Naive B cell (primary cell): ENCODE data around the gene SELENOO. TPM values are rescaled to one million over a fixed set of nuclear protein-coding genes. Genes with fewer than 3 reads are reported as not detected.

Experiments
- ATAC-seq, 2 donors: fragments of 150-1000 bp; cut with Tn5 transposase; 2 replicates each; pipeline ENCODE4 v1.10.0; 2021; ENCODE audit warnings: low read depth in 2 of 2, mild to moderate bottlenecking in 2 of 2, moderate library complexity in 2 of 2
- DNase-seq: peaks from one replicate; pipeline ENCODE4 v3.0.0; 2022
- H3K27ac Mint-ChIP-seq, 6 donors: one replicate each; pipeline ENCODE4 v1.8.0; 2020 to 2022; ENCODE audit warnings: mild to moderate bottlenecking in 6 of 6, mixed read lengths in 6 of 6, moderate library complexity in 5 of 6, inconsistent platforms in 2 of 6
- H3K27me3 Mint-ChIP-seq, 3 donors: one replicate each; pipeline ENCODE4 v1.8.0; 2021 to 2022; ENCODE audit warnings: mixed read lengths in 3 of 3, mild to moderate bottlenecking in 1 of 3
- H3K36me3 Mint-ChIP-seq, 2 donors: one replicate each; pipeline ENCODE4 v1.8.0; 2020 to 2022; ENCODE audit warnings: mixed read lengths in 2 of 2, inconsistent platforms in 1 of 2, mild to moderate bottlenecking in 1 of 2
- H3K4me1 Mint-ChIP-seq, 3 donors: one replicate each; pipeline ENCODE4 v1.8.0; 2020 to 2022; ENCODE audit warnings: mixed read lengths in 3 of 3, inconsistent platforms in 1 of 3, mild to moderate bottlenecking in 1 of 3, moderate library complexity in 1 of 3
- H3K4me3 Mint-ChIP-seq, 8 donors: one replicate each; pipeline ENCODE4 v1.8.0; 2020 to 2022; ENCODE audit warnings: mild to moderate bottlenecking in 8 of 8, mixed read lengths in 8 of 8, moderate library complexity in 8 of 8, inconsistent platforms in 2 of 8
- H3K9me3 Mint-ChIP-seq, 7 donors: one replicate each; pipeline ENCODE4 v1.8.0; 2020 to 2022; ENCODE audit warnings: mixed read lengths in 7 of 7, mild to moderate bottlenecking in 5 of 7, inconsistent platforms in 2 of 7, moderate library complexity in 1 of 7
- polyA plus RNA-seq, 6 donors: library from polyadenylated mRNA; unstranded; fragments of 300-500 nt; fragmentation: Illumina TruSeq; gene quantifications; one replicate each; pipeline ENCODE4 v1.2.3, GENCODE V29; 2021; ENCODE audit warnings: low read depth in 6 of 6

The SELENOO gene
- polyA plus RNA-seq, 6 donors from 2014 or later: 2.9 to 6.8 (median 5.2) TPM

DNA sequence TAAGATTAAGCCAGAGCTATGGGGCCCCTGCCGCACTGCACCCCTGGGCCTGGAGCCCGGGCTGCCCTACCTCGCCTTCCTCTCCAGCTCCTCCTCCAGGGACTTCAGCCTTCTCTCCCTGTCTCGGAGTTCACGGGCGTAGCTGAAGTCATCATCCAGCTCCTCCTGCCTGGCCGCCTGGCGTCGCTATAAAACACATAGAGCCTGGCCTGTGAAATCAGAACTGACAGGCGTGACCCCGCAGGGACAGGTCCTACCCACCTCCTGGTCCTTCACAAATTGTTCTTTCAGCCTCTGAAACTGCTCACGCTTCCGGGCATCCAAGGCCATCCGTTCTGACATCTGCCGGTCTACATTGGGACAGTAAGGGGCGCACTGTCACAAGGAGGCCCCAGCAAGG, 23.3 kb downstream of the SELENOO start:
- H3K36me3 Mint-ChIP-seq: no peaks in the 10 kb centered on the region
- DNase-seq: no peak
- no peaks in the 10 kb centered on the region for H3K9me3 Mint-ChIP-seq
- no peak overlapping the region for H3K4me3 Mint-ChIP-seq
- H3K27ac Mint-ChIP-seq: peak overlapping the region in 2 of 6 donors; percentile 41 to 66
- no peak for ATAC-seq
- no peaks in the 10 kb centered on the region for H3K27me3 Mint-ChIP-seq
- peaks cover 5 to 11% (median 11%) of the 10 kb centered on the region in 3 donors for H3K4me1 Mint-ChIP-seq

- H3K4me1 Mint-ChIP-seq: peaks cover 5 to 12% (median 11%) of the 10 kb centered on the region in 3 donors
- peak overlapping the region in 1 of 6 donors; percentile 20 for H3K27ac Mint-ChIP-seq
- H3K4me3 Mint-ChIP-seq: no peak overlapping the region
- peaks cover 0 to 5% of the 10 kb centered on the region in 2 donors for H3K36me3 Mint-ChIP-seq
- H3K9me3 Mint-ChIP-seq: no peaks in the 10 kb centered on the region
- DNase-seq (no peak), ATAC-seq (no peak)
- H3K27me3 Mint-ChIP-seq: no peaks in the 10 kb centered on the region
Measured at GRCh38 chr22:50225200-50225969, 24.6 kb downstream of the SELENOO start.

DNA sequence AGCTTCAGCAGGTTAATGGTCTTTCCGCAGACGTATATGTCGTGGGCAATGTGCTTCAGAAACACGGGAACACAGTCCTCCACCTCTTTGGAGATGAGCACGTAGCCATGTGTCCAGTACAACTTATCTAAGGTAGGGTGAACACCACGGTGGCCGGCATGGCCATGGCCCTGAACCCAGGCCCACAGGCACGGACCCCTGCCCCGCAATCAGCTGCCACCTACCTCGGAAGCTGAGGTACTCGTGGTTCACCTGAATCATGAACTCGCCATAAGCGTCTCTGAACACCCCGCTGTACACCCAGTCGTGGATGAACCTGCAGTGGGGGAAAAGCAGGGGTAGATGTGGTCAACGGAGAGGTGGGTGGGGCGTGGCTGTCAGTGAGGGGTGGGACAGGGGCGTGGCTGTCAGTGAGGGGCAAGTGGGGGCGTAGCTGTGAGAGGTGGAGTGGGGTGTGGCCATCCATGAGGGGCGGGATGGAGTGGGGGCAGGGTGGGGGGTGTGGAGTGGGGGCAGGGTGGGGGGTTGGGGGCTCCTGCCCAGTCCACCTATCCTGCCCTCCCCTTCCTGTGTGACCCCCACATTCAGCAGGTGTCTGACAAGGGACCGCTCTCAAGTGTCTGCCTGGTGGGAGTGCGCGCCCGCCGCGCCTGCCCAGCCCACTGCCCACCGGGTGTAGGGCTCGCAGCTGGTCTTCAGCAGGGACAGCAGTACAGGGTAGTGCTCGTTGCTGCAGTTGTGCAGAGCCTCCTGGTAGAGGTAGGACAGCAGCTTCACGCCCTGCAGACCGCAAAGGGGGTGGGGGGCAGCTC, 25.5 kb downstream of the SELENOO start:
- Mint-ChIP-seq H3K27ac (no peak overlapping the region), H3K27me3 (no peaks in the 10 kb centered on the region), H3K4me3 (no peak overlapping the region), H3K4me1 (peaks cover 5 to 12% (median 11%) of the 10 kb centered on the region in 3 donors), H3K36me3 (peaks cover 0 to 5% of the 10 kb centered on the region in 2 donors), H3K9me3 (no peaks in the 10 kb centered on the region)
- ATAC-seq: no peak
- no peak for DNase-seq

DNA sequence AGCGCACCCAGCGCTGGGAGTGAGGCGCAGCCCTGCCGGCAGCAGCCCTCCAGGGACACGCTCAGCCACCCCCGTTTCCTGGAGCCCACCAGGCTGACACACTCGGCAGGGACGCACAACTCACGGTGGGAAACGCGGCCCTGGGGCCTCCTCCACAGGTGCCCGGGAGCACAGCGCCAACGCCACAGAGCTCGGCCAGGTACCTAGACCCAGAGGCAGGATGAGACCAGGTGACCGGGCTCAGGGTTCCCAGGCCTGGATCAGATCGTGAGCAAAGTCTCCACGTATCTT, 26.0 kb downstream of the SELENOO start:
- peaks cover 5 to 12% (median 11%) of the 10 kb centered on the region in 3 donors for H3K4me1 Mint-ChIP-seq
- peaks cover 0 to 5% of the 10 kb centered on the region in 2 donors for H3K36me3 Mint-ChIP-seq
- DNase-seq: no peak
- ATAC-seq: no peak
- no peak overlapping the region for H3K27ac Mint-ChIP-seq
- H3K4me3 Mint-ChIP-seq: no peak overlapping the region
- no peaks in the 10 kb centered on the region for H3K27me3 Mint-ChIP-seq
- H3K9me3 Mint-ChIP-seq: no peaks in the 10 kb centered on the region

DNA sequence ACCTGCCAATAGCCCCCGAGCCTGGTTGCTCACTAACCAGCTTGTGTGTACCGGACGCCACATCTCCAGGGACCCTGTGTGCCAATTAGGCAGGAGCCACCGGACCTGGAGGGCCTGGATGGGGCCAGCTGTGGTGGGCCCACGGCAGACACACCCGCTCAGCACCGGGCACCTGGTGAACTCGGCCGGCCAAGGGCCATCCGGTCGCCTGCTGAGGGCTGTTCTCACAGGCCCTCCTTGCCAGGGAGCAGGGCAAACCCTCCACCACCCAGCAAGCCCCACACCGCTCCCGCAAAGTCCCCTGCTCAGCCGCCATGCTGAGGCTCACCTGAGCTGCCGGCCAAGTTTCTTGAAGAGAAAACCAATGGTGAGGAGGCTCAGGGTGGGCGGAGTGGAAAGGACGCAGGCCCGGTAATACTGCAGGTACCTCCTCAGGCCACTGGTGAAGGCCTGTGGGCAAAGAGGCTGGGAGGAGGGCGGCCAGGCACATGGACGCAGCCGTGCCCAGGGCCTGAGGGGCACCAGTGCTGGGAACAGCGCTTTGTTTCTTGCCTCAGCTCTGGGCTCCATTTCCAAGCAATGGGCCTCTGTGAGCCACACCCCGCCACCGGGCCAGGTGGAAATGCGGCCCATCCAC, 26.9 kb downstream of the SELENOO start:
- H3K27ac Mint-ChIP-seq: peak overlapping the region in 2 of 6 donors; percentile 37 to 58
- peaks cover 0 to 5% of the 10 kb centered on the region in 2 donors for H3K36me3 Mint-ChIP-seq
- no peaks in the 10 kb centered on the region for H3K9me3 Mint-ChIP-seq
- H3K4me3 Mint-ChIP-seq: no peak overlapping the region
- ATAC-seq (no peak), DNase-seq (no peak)
- H3K27me3 Mint-ChIP-seq: no peaks in the 10 kb centered on the region
- H3K4me1 Mint-ChIP-seq: peaks cover 5 to 12% (median 11%) of the 10 kb centered on the region in 3 donors

DNA sequence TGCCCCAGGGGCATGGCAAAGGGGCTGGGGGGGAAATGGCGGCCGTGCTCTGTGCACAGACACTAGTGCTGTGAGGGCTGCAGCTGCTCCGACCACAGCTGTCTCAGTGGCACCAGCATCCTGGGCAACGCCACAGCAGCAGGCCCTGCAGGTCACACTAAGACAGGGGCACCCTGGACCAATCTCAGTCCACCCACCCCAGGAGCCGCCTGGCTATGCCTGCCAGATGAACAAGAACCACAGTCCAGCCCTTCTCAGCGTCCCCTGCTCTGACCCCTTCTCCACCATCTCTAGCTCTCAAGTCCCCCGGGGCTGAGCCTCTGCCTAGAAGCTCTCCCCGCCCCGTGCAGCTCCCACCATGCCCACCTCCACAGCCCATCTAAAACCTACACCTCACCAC, 27.6 kb downstream of the SELENOO start:
- Mint-ChIP-seq H3K9me3 (no peaks in the 10 kb centered on the region), H3K27me3 (no peaks in the 10 kb centered on the region), H3K4me1 (peaks cover 5 to 12% (median 11%) of the 10 kb centered on the region in 3 donors), H3K4me3 (no peak overlapping the region), H3K36me3 (peaks cover 0 to 5% of the 10 kb centered on the region in 2 donors), H3K27ac (no peak overlapping the region)
- ATAC-seq (no peak), DNase-seq (no peak)

DNA sequence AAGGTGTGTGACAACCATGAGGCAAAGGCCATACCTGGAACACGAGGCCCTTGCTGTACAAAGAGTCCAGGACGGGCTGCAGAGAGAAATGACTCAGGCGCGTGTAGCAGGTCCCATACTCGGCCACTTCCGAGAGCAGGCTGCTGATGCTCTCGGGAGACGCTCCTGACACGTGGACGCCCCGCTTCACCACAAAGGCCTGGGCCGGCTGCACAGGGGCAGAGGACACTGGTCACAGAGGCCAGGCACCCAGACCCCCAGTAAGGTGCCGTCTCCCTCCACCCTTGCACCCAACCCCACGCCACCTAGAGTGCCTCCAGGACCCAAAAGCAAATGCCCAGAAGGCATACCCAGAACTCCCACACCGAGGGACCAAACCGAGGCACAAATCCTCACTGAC, 28.6 kb downstream of the SELENOO start:
- ATAC-seq: no peak
- Mint-ChIP-seq H3K36me3 (peaks cover 0 to 5% of the 10 kb centered on the region in 2 donors), H3K4me1 (peaks cover 13 to 19% (median 19%) of the 10 kb centered on the region in 3 donors), H3K27ac (no peak overlapping the region), H3K4me3 (no peak overlapping the region), H3K9me3 (no peaks in the 10 kb centered on the region), H3K27me3 (no peaks in the 10 kb centered on the region)
- DNase-seq: no peak

DNA sequence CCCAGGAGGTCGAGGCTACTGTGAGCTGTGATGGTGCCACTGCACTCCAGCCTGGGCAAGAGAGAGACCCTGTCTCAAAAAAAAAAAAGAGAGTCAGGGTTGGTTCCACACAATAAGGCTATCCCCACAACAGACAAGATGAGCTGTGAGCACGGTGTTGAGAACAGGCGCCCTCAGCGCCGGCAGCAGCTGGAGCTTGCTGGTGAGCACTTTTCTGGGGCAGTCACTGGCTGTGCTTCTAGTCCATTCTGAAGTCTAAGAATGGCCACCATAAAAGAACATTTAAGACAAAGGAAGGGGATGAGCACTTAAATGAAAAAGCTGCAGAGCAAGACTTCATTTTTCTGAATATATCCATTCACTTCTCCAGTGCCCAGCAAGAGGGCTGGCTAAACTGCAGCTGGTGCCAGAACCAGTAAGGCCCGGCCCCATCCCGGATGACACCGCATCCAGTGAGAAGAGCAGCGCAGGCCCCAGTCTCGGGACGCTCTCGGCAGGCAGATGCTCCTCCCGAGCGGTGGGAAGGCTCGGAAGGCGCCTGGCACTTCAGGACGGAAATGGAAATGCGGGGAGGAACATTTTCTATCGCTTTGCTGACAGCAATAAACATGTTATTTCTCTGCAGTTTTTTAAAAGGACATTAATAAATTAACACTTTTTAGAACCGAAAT, 31.8 kb downstream of the SELENOO start:
- DNase-seq (no peak), ATAC-seq (no peak)
- H3K4me1 Mint-ChIP-seq: peaks cover 25 to 31% (median 26%) of the 10 kb centered on the region in 3 donors
- no peaks in the 10 kb centered on the region for H3K9me3 Mint-ChIP-seq
- H3K27ac Mint-ChIP-seq: peak overlapping the region in 1 of 6 donors; percentile 54
- no peaks in the 10 kb centered on the region for H3K27me3 Mint-ChIP-seq
- H3K4me3 Mint-ChIP-seq: peak overlapping the region in 1 of 8 donors; percentile 27
- peaks cover 0 to 5% of the 10 kb centered on the region in 2 donors for H3K36me3 Mint-ChIP-seq

DNA sequence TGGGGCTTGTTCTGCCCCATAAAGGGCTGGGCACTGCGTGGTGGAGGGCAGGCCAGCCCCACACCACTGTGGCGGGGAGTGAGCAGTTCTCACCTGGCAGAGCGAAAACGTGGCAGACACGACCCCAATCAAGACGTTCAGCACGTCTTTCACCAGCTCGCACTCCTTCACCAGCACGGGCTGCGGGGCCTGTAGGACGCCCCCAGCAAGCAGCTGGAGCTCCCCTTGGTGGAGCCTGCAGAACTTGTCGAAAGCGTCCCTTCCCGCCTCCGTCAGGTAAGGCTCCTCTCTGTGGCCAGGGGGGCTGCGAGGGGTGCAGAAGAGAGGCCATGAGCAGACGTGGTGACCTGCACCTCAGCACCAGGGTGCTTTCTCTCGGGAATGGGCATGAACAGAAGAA, 32.4 kb downstream of the SELENOO start:
- peaks cover 30 to 31% (median 31%) of the 10 kb centered on the region in 3 donors for H3K4me1 Mint-ChIP-seq
- DNase-seq (no peak), ATAC-seq (no peak)
- H3K27ac Mint-ChIP-seq: no peak overlapping the region
- H3K9me3 Mint-ChIP-seq: no peaks in the 10 kb centered on the region
- peaks cover 0 to 5% of the 10 kb centered on the region in 2 donors for H3K36me3 Mint-ChIP-seq
- H3K27me3 Mint-ChIP-seq: no peaks in the 10 kb centered on the region
- no peak overlapping the region for H3K4me3 Mint-ChIP-seq

- Mint-ChIP-seq H3K36me3 (no peaks in the 10 kb centered on the region), H3K4me1 (peaks cover 31 to 46% (median 37%) of the 10 kb centered on the region in 3 donors), H3K4me3 (no peak overlapping the region), H3K9me3 (no peaks in the 10 kb centered on the region), H3K27ac (no peak overlapping the region), H3K27me3 (no peaks in the 10 kb centered on the region)
- no peak for DNase-seq
- no peak for ATAC-seq
Measured at GRCh38 chr22:50236731-50237409, 36.1 kb downstream of the SELENOO start.

- Mint-ChIP-seq H3K4me3 (no peak overlapping the region), H3K27ac (no peak overlapping the region), H3K9me3 (no peaks in the 10 kb centered on the region), H3K27me3 (no peaks in the 10 kb centered on the region), H3K36me3 (no peaks in the 10 kb centered on the region), H3K4me1 (peaks cover 34 to 63% (median 49%) of the 10 kb centered on the region in 3 donors)
- no peak for DNase-seq
- ATAC-seq: no peak
Measured at GRCh38 chr22:50238755-50239154, 37.9 kb downstream of the SELENOO start.

GRCh38 chr22:50242406-50242949, 41.7 kb downstream of the SELENOO start:
- peaks cover 22 to 60% (median 48%) of the 10 kb centered on the region in 3 donors for H3K4me1 Mint-ChIP-seq
- ATAC-seq (no peak), DNase-seq (no peak)
- H3K27ac Mint-ChIP-seq: peak overlapping the region in 4 of 6 donors; percentile 39 to 95 (median 61)
- H3K36me3 Mint-ChIP-seq: peaks cover 0 to 7% of the 10 kb centered on the region in 2 donors
- H3K4me3 Mint-ChIP-seq: peak overlapping the region; percentile 84 to 100 (median 99)
- H3K27me3 Mint-ChIP-seq: no peaks in the 10 kb centered on the region
- H3K9me3 Mint-ChIP-seq: no peaks in the 10 kb centered on the region
